NCI-H128 (cell line): ENCODE results near the gene MCF2.
"Not testable (repeated sequence)": the region's sequence is repeated elsewhere in the genome, so short reads cannot be mapped to it uniquely, and the experiment has no call there.

Source experiments
- DNase-seq: peaks from one replicate; lab custom pipeline; 2025; ENCODE audit not compliant: unreplicated experiment; lab: John Stamatoyannopoulos, UW

The MCF2 gene, protein sequence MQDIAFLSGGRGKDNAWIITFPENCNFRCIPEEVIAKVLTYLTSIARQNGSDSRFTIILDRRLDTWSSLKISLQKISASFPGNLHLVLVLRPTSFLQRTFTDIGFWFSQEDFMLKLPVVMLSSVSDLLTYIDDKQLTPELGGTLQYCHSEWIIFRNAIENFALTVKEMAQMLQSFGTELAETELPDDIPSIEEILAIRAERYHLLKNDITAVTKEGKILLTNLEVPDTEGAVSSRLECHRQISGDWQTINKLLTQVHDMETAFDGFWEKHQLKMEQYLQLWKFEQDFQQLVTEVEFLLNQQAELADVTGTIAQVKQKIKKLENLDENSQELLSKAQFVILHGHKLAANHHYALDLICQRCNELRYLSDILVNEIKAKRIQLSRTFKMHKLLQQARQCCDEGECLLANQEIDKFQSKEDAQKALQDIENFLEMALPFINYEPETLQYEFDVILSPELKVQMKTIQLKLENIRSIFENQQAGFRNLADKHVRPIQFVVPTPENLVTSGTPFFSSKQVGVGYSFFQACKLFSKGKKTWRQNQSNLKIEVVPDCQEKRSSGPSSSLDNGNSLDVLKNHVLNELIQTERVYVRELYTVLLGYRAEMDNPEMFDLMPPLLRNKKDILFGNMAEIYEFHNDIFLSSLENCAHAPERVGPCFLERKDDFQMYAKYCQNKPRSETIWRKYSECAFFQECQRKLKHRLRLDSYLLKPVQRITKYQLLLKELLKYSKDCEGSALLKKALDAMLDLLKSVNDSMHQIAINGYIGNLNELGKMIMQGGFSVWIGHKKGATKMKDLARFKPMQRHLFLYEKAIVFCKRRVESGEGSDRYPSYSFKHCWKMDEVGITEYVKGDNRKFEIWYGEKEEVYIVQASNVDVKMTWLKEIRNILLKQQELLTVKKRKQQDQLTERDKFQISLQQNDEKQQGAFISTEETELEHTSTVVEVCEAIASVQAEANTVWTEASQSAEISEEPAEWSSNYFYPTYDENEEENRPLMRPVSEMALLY

DNA sequence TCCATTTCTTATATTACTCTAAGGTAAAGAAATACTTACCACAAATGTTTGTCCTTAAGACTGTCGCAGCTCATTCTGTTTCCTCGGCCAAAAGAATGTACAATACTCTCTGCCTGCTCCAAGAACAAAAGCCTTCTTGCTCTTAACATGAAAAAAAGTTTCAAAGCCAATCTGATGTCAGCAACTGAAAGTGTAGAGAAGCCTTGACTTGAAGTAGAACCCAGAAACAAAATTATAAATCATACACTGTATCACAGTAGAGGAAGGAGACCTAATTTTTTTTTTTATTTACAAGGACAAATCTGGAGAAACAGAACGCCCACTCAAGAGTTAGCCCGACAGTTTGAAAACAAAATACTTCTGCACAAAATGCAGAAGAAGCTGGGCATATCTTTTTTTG, at the start of gene MCF2:
Gene MCF2, minus strand, starts transcription at position 101 of the 400 bp plus-strand sequence. CDS start 56,423 bp downstream, outside the sequence.
- DNase-seq = no peak

DNA sequence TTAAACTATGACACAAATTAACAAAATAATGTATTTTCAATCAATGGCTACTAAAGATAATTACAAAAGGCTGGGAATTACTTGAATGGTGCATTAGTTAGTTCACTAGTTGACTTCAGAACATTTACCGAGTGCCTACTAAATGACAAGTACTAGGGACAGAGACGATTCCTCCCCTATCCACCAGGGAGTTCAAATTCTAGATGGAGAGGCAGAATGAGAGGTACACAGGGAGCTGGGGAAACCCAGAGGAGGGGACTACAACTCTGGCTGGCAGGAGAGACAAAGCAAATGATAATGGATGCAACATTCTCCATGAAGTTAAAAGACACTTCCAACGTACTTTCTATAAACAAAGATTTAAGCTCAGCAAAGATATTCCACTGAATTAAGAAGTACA, 43.1 kb upstream of the MCF2 start:
- no peak for DNase-seq

DNA sequence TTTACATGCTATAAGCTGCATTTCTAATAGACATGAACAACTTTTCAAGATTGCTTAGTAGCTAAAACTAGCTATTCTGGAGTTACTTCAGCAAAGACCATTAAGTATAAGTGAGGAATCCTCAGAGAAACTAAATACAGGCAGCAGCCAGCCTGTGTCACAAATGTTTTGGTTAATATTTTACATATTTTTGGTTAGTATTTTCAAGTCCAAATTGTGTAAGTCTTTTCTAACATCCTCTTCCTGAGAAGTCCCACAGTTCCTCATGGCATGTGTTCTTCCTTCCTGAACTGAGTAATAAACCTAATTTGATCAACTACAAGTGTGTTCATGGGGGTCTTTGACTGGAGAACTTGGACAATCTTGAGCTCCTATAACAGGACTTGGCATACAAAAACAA, 42.4 kb upstream of the MCF2 start:
- DNase-seq = no peak

DNA sequence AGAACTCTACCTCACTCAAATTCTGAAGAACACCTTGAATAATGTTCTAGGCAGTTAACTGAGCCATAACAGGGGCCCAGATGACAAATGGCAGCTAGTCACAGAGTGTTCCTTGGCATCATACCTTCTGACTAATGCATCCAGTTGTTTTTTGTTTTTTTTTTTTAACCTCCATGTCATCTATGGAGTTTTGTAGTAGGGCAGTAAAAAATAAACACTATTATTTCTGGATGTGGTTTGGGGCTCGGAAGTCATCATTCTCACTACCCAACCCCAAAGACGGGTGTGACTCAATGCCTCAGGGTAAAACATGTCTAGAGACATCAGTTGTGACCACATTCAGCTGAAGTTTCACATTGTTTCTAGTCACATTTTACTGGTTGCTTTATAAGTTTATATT, 31.2 kb upstream of the MCF2 start:
- no peak for DNase-seq

DNA sequence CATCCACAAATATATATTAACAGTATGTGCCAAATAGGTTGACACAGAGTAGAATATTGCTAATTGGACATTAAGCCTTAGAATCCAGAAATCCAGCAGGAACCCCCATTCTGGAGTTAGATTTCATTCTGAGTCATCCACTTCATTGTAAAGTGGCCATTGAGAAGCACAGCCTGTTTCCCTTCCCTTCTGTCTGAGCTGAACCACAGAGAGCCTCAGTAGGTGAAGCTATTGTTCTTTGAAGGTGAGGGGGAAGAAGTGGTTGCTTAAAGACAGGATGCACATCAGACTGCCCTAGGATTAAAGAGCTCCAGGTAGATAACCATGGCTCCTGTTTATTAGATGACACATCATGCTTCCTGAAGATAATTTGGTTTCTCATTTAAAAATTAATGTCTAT, 30.6 kb upstream of the MCF2 start:
- no peak for DNase-seq

DNA sequence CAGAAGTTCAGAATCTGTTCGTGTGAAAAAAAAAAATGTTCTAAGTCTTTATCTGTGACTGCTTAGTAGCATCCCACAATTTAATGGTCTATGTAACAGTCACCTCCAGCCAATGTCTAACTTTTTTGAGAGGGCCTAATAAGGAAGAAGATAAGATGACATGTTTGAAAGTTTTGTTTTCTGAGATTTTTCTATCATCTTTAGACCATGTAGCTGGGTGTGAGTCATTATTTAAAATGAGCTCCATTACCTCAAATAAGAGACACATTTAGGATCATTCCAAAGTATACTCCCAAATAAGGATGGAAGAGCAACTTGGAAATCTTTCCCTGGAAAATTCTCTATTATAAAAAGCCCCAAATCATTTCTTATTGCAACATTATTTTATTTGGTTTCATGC, 28.2 kb upstream of the MCF2 start:
- no peak for DNase-seq

DNA sequence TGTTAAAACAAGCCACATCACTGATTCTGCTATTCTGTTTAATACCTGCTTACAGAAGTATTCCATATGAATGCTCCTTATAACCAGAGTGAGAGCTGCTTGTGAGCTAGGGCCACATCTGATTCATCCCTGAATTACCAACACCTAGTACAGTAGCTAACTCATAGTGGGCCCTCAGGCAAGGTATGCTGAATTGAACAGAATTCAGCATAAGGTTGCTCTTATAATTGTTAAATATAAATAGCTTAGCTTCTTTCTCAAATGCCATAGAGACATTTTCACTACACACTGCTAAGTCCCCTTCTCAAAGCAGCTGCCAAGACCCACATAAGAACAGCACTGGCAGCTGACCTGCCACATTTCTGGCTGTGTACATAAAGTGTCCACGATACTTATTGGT, 27.0 kb upstream of the MCF2 start:
- no peak for DNase-seq

DNA sequence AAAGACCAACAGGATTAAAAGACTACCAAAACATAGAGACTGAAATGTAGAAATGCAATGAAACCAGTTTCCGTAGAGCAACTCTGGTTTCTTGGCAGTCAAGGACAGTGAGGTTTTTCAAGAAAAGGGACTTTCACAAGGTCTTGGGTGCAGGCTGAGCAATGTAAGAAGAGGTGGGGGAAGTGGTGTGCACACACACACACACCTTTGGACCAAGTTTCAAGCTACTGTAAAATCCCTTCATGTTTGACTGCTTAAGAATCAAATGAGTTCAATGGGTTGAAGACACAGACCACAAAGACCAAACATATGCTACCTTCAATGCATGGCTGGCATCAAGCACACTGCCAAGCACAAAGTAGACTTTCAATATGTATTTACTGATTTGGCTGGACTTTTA, 17.8 kb upstream of the MCF2 start:
- DNase-seq = no peak

DNA sequence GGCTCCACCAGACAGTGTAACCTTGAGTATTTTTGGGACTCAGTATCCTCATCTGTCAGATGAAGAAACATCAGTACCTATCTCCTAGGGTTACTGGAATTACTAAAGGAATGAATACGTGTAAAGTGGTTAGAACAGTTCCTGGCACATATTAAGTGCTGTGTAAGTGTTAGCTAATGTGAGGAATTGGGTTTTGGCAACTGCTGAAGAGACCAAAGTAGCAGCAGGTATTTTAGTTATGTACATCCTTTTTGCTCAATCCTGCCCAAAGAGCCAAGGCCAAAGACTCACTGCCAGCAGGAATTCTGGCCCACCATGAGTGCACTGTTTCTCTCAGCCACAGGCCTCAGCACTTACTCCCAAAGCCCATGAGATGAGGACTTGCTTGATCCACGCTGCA, 16.7 kb upstream of the MCF2 start:
- no peak for DNase-seq

DNA sequence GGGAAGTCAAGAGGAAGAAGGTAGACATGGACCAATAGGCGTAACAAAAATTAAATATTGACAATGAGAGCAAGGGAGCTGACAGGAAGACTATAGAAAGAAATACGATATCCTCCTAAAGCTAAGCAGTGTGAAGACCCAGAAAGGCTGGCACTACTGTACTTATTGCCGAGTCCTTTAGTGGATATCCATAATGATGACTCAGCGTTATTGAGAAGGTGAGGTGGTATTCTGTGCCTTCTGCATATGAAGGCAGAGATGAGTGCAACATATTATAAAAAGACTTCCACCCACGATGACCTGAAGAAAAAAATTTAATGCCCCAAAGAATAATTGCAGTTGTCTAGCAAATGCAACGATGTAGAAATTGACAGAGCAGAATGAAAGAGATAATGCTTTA, 13.0 kb upstream of the MCF2 start:
- DNase-seq = no peak

DNA sequence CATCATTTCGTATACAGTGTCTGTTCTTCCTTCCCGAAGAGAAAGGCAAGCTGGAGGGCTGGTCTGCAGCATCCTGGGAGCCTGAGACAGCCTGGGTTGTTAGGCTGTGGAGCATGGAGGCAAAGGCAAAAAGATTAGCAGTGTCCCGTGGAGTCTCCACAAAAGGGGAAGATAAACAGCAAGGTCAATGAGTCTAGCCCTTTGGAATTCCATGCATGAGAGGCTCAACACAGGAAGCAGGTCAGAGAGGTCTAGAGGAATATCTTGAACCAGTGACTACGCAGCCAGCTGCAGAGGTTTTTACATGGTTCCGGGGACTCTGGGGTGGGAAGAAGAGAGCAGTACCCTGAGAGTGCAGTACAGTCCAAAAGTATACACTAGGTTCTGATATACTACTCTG, 12.2 kb upstream of the MCF2 start:
- DNase-seq = no peak

DNA sequence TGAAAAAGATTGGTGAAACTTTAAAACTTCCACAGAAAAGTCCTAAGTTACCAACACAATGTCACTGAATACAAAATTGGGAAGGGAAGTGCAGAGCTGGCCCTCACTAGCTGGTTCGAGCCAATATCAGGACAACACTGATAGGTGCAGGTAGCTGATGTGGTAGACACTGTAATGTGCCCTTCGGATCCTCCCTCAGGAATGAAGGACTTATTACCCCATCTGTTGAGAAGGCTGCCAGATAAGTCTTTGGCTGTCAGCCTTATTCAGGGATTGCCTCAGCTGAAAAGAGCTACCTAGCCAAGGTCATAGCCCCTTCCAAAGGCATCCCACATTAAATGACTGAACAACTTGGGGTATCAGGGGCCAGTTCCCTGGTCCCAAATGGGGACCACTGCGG, 5.3 kb downstream of the MCF2 start:
- no peak for DNase-seq

DNA sequence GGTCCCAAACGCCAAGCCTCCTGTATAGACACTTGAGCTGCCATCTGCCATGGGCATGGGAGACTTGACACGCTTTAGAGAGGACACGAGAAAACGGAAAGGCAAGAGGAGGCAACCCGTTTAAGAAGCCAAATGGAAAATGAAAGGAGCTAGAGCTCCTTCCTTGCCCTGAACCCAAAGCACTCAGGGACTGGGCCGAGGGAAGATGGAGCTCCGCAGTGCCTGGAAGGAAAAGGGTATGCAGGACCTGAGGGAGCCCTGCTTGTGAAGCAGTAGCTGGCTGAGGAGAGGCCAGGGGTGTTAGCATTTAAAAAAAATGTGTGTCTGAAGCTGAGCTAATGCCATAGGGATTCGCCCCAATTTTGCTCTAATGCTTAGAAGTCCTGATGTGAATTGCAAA, 15.1 kb downstream of the MCF2 start:
- no peak for DNase-seq

DNA sequence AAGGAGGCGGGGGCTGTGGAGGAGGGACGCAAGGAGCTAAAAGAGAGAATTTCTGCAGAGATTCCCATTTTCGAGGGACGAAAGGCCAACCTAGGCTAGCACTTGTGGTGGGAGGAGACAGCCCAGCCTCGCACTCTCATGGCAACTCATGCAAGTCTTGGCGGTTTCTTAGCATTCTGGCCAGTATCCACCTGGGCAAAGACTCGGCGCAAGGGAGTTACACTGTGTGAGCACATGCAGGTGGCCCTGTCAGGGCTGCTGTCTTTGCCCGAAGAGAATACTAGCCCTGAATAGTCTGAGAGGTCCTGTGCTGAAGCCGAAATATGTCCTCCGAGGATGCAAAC, 15.5 kb downstream of the MCF2 start:
- no peak for DNase-seq

DNA sequence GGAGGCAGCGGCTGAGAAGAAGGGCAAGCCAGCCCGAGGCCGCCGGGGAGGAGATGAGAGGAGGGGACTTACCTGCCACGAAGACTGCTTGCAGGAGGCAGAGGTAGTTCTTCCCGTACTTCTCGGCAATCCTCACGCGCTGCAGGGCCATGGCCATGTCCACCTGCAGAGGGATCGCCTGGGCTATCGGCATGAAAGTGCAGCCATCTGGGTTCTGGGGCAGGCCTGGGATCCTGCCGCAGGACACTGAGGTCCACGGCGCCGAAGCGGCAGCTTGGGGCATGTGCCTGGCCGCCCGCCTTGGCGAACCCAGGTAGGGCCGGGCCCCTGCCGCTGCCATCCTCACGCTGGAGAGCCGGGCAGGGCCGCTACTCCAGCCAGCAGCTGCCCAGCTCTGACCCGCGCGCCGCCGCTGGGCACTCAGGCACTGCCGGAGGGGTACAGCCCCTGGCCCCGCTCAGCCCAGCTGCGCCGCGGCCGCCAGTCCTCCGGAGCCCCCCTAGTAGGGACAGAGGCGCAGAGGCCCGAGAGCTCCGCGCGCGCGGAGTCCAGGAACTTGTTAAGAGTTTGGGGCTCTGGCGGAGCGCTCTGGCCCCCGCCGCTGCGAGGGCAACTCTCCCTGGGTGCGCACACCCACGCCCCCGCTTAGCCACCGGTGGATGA, 16.0 kb downstream of the MCF2 start:
- no peak for DNase-seq

DNA sequence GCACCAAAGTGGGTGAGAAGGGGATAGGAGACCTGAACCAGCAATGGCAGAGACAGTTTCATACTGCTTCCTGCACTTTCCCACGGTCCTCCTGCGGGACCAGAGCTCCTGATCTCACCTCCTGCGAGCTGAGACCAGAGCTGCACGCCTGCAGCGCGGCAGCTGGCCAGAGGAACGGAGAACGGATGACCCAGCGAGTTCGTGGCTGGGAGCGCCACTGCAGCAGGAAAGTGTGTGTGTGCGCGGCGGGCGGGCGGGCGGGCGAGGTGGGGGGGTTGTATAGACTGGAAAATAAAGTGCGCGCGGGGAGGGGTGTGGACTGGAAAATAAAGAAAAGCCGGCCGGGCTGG, 16.5 kb downstream of the MCF2 start:
- no peak for DNase-seq

DNA sequence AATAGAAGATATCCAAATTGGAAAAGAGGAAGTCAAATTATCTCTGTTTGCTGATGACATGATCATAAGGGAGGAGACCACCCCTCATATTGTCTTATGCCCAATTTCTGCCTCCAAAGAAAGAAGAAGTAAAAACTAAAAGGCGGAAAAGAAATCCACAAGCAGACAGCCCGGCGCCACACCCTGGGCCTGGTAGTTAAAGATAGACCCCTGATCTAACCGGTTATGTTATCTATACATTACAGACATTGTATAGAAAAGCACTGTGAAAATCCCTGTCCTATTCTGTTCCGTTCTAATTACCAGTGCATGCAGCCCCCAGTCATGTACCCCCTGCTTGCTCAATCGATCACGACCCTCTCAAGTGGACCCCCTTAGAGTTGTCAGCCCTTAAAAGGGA, 22.8 kb downstream of the MCF2 start:
- DNase-seq = not testable (repeated sequence)

DNA sequence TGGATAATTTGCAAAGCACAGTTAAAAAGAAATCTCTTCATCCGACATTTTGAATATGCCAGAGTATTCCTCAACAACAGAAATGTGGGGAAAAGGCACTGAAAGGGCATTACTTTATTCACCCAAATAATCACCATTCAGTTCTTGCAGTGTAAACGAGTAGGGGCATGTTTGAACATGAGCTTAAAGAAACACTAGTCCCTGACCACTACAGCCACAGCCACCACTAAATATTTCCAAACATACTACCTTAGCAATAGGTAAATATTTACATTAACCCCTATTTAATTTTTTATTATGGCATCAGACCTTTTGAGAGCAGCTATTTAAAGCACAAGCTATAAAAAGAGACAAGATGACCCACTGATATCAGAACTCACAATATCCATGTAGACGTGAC, 27.6 kb downstream of the MCF2 start:
- no peak for DNase-seq

DNA sequence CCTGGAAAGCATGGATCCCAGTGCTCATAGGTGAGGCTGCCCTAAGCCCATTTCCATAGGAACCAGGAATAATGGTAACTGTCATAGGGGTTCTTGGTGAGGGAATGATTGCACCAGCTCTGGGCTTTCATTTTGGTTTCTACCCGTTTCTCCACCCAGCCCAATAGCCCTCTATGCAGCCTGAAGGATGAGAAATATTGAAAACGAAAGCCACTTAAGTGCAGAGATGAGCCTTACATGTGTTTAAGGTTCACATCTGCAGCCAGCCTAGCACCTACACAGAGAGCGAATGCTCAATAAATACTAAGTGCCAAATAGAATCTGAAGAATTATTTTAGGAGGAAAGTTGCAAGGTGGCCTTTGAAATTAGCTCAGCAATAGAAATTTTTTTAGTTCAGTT, 60.4 kb downstream of the MCF2 start:
- no peak for DNase-seq

DNA sequence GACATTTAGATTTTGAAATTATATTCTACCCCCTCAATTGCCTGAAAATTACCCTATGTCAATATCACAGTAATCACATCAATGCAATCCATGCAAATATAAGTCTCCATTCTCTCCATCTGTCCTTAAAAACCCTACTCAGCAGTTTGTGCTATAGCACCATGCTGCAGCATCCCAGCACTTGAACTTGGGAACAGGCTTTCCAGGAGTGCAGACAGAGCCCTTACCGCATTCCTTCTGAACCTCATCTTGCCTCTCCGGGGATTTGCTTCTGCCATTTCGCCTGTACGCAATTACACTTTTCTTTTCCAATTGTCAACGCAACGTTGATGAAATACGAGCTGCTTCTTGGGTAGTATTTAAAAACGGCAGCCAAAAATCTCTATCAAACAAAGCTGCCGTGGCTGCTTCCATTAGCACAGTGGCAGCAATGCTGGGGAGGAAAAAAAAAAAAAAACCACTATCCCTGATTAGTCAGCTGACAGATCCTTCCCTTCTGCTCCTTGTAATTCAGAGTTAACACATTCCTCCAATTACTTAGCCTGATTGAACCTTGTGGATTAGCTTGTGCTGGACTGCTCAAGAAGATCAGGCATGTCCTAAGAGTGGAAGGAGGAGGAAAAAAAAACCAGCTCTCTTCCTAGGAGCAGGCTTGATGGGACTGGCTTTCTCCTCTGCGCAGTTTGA, 65.6 kb downstream of the MCF2 start:
- DNase-seq = no peak

DNA sequence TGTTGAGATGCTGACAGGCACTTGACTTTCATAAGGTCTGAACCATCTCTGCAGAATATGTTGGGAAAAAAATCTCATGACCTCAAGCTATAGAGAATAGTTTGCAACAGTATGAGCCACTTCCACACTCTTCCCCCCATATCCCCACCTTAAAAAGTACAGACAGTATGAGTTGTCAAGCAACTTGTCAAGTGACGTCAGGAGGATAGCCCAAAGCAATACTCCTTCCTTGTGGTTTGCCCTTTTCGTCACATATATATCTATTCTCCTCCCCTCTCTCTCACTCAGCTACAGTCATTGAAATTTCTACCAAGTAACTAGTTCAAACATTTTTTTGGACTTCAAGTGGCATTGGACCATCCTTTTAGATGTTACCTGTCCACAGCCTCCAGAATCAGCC, 67.7 kb downstream of the MCF2 start:
- DNase-seq = no peak
